HG03354 (cell line): Measurements from ENCODE around the gene CSRNP3.
A peak's percentile ranks its signal among the peaks of the same experiment; 100 is the strongest.

ENCODE experiments used
- ATAC-seq: cut with Tn5 transposase; IDR thresholded peaks from one replicate; pipeline ENCODE4 v1.9.1; 2021; ENCODE audit warnings: mild to moderate bottlenecking; ENCODE audit not compliant: unreplicated experiment, poor library complexity, severe bottlenecking

CSRNP3 gene

GRCh38 chr2:165535471-165535870 is 66.0 kb downstream of the CSRNP3 start:
- ATAC-seq = no peak

- no peak for ATAC-seq
Measured at GRCh38 chr2:165536851-165537499, 67.5 kb downstream of the CSRNP3 start.

- no peak for ATAC-seq
Measured at GRCh38 chr2:165539985-165540384, 70.5 kb downstream of the CSRNP3 start.

- ATAC-seq = peak; percentile 97
Measured at GRCh38 chr2:165544897-165545296, 75.4 kb downstream of the CSRNP3 start.

- no peak for ATAC-seq
Measured at GRCh38 chr2:165547900-165548299, 78.4 kb downstream of the CSRNP3 start.

GRCh38 chr2:165549619-165550018 is 80.1 kb downstream of the CSRNP3 start:
- no peak for ATAC-seq

- no peak for ATAC-seq
Measured at GRCh38 chr2:165558832-165559231, 89.3 kb downstream of the CSRNP3 start.

- ATAC-seq = no peak
Measured at GRCh38 chr2:165560377-165560988, 91.0 kb downstream of the CSRNP3 start.

GRCh38 chr2:165561516-165561915 is 92.0 kb downstream of the CSRNP3 start:
- no peak for ATAC-seq

GRCh38 chr2:165562233-165562632 is 92.7 kb downstream of the CSRNP3 start:
- ATAC-seq = no peak

- no peak for ATAC-seq
Measured at GRCh38 chr2:165563468-165564225, 94.1 kb downstream of the CSRNP3 start.

- ATAC-seq = no peak
Measured at GRCh38 chr2:165566008-165566407, 96.5 kb downstream of the CSRNP3 start.

GRCh38 chr2:165567273-165567672 is 97.8 kb downstream of the CSRNP3 start:
- no peak for ATAC-seq

- ATAC-seq = no peak
Measured at GRCh38 chr2:165568361-165568760, 98.9 kb downstream of the CSRNP3 start.

GRCh38 chr2:165571477-165571876 is 102.0 kb downstream of the CSRNP3 start:
- no peak for ATAC-seq

GRCh38 chr2:165572151-165572550 is 102.7 kb downstream of the CSRNP3 start:
- no peak for ATAC-seq

GRCh38 chr2:165573534-165574461 is 104.3 kb downstream of the CSRNP3 start:
- ATAC-seq = no peak

GRCh38 chr2:165575044-165575615 is 105.6 kb downstream of the CSRNP3 start:
- no peak for ATAC-seq

- no peak for ATAC-seq
Measured at GRCh38 chr2:165576409-165577154, 107.1 kb downstream of the CSRNP3 start.
